Measurements from ENCODE around the gene ZFP36L1.

The ZFP36L1 gene

GRCh38 chr14:68791902-68792677, 777 bp downstream of the ZFP36L1 start:
- TF ChIP-seq CTCF (IDR thresholded peaks at IDR 0.05), result no peak

GRCh38 chr14:68791078-68791901, 1.6 kb downstream of the ZFP36L1 start:
- TF ChIP-seq CTCF (IDR thresholded peaks at IDR 0.05), result no peak

GRCh38 chr14:68790644-68791077, 2.2 kb downstream of the ZFP36L1 start:
- no peak for TF ChIP-seq CTCF (IDR thresholded peaks at IDR 0.05)

- no peak for TF ChIP-seq CTCF (IDR thresholded peaks at IDR 0.05)
Measured at GRCh38 chr14:68789821-68790643, 2.8 kb downstream of the ZFP36L1 start.

GRCh38 chr14:68788996-68789820, 3.7 kb downstream of the ZFP36L1 start:
- no peak for TF ChIP-seq CTCF (IDR thresholded peaks at IDR 0.05)

GRCh38 chr14:68788275-68788995, 4.4 kb downstream of the ZFP36L1 start:
- no peak for TF ChIP-seq CTCF (IDR thresholded peaks at IDR 0.05)

Measured in LNCAP (cell line).